CD4-positive, alpha-beta T cell treated with Interleukin-4 for 4 hours (primary cell): ENCODE measurements around the gene CFDP1.
A peak's percentile ranks its signal among the peaks of the same experiment; 100 is the strongest.
"Not testable (repeated sequence)": the region's sequence is repeated elsewhere in the genome, so short reads cannot be mapped to it uniquely, and the experiment has no call there.

ENCODE experiments used
- DNase-seq: peaks from one replicate; pipeline ENCODE4 v3.0.0-alpha.2; 2020

Gene CFDP1

DNA sequence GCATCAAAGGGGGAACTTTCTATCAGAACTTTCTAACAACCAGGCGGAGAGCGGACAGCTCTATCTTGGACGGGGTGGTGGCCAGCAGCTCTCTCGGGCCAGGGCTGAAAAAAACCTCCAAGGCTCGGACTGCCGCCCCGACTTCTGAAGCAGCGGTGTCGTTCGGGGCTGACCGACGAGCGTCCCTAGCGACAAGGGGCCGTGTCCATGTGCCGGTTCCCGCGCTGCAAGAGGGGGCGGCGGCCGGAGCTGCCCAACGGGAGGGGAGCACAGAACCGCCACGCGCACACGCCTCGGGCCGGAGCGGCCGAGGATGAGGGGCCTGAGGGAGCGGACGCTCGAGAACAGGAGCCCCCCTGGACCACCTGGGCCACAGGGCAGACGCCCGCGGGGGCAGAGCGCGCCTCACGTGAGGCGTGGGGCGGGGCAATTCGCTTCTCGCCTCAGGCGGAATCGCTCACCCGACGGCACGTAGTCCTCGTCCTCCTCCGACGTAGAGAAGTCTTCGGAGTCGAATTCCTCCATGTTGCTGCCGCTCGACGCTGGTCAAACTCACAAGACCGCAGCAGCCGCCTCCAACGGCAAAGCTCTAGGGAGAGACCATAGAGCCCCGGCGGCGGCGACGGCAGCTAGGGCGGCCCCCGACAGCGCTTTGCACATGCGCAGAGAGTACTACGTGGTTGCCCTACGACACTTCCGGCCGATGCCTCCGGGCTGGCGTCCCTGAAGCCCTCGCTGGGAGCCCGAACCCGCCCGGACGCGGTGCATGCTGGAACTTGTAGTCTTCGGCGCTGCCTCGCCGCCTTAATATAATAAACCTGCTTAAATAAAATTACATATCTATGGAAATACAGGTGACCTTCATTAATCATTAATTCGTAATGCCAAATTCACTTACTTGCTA is at the start of gene CFDP1:
Gene CFDP1, minus strand, starts transcription at position 676 of the 904 bp plus-strand sequence. Its CDS starts 151 bp downstream, at position 525.
- DNase-seq = peak; percentile 94

- no peak for DNase-seq
These were observed 49.3 kb upstream of the CFDP1 start for GRCh38 chr16:75482434-75483205.

- DNase-seq = no peak
These were observed 48.2 kb upstream of the CFDP1 start for GRCh38 chr16:75481475-75481874.

GRCh38 chr16:75479421-75479990 is 46.2 kb upstream of the CFDP1 start:
- no peak for DNase-seq

DNA sequence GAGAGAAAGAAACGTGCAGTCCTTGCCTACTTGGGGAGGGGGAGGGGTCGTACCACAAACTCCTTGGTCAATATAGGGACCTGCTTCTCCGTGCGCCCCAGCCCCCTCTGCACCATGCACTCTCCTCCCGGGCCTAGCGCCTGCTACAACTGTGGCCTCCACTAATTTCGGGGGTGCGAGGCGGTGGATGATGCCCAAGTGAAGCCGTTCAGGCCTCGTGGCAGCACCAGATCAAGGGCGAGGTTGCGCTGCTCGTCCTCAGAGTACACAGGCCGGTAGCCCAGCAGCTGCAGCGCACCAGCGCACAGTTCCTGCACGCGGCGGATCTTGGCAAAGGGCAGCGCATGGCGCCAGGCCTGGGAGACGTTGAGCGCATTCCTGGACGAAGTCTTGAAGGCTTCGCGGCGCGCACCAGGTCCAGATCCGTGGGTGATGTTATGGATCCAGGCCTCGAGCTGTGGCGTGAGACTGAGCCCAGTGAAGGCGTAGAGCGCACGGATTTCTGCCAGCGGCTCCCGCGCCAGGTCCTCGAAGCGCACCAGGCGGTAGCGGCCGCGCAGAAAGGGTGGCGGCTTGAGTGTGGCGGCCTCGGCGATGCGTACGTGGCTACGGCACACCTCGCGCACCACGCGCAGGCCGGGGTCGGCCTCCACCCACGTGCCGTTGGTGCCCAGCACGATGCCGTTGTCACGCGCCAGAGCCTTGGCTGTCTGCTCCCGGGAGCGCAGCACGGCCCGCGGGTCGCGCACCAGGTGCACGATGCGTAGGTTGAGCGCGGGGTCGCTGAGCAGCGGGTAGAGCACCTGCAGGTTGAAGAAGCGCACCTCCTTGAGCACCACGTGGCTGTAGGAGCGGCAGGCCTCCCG is 45.4 kb upstream of the CFDP1 start:
- DNase-seq = no peak

DNA sequence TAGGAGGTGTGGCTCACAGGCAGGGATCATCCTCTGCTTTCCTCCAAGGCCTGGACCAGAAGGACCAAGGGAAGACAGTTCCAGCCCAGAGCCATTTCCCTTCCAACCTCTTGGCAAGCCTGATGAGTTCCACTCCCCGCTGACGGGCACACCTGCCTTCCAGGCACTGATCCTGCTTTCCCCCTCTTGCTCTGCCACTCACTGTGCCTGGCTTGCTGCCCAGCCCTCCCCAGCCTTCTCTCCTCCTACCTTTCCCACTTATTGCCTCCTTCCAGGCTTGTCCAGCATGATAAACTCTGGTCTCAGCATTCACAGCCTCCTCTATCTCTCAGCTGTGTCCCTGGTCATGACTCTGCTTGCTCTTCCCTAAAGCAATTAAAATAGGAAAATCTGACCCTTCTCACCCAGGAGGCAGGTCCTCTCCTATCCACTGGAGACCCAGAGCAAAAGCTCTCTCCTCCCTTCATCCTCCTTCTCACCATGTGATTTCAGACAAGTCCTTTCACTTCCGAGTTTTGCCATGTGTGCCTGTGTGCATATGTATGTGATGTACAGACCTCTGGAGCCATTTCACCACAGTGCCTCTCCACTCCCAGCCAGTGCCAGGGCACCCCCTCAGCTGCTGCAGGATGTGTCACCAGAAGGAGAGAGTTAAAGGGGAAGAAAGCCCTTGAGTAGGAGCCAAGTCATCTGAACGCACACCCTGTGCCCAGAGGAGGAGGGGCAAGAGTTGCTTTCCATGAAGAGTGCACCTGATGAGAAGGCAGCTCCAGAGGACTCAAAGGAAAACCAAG is 44.6 kb upstream of the CFDP1 start:
- DNase-seq = no peak

GRCh38 chr16:75476817-75477216 is 43.5 kb upstream of the CFDP1 start:
- DNase-seq = no peak

GRCh38 chr16:75475420-75475847 is 42.1 kb upstream of the CFDP1 start:
- no peak for DNase-seq

GRCh38 chr16:75472908-75473877 is 39.9 kb upstream of the CFDP1 start:
- DNase-seq = no peak

GRCh38 chr16:75471723-75472633 is 38.7 kb upstream of the CFDP1 start:
- DNase-seq = peak; percentile 64

DNA sequence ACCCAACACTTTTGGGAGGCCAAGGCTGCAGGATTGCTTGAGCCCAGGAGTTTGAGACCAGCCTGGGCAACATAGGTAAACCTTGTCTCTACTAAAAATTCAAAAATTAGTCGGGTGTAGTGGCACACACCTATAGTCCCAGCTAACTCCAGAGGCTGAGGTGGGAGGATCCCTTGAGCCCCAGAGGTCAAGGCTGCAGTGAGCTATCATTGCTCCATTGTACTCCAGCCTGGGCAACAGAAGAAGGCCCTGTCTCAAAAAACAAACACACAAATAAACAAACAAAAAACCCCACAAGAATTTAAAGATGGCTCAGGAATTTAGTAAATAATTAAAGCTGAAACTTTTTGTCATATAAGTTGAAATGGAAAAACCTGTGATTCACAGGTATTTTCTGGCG is 33.5 kb upstream of the CFDP1 start:
- DNase-seq = no peak

DNA sequence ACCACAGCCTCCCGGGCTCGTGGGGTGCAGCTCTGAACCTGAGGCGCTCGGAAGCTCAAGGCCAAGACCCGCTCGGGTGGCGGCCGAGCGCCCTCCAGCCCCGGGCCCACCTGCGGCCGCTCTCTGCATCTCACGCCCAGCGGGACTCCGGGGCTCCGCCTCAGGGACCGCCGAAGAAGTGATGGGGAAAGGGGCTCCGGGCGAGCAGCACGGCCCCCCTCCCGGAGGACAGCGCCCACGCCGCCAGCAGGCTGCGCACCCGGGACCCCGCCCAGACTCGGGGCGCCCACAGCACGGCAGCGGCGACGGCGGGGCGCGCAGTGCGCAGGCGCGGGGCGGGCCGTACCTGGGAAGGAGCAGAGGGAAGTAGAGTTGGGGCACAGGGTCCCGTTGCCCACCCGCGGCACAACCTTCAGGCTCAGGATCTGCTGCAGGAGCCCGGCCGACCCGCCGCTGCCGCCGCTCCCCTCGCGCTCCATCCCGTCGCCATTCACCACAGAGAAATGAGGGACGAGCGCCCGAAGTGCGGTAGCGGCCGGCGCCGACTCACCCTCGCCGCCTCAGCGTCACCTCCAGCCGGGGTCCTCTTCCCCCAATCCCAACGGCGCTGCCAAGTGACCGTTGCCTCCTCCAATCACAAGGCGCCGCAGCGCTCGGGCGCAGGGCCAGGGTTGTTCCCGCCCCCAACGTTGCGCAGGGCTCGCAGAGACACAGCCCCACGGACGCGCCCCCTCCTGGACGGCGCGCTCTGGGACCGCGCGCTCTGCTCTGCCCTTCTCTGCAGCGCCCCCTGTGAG is 31.0 kb upstream of the CFDP1 start, which contains the start of gene TMEM170A:
Gene TMEM170A, minus strand, starts transcription at position 568 of the 797 bp plus-strand sequence. Its CDS starts 89 bp downstream, at position 479.
- peak; percentile 99 for DNase-seq

DNA sequence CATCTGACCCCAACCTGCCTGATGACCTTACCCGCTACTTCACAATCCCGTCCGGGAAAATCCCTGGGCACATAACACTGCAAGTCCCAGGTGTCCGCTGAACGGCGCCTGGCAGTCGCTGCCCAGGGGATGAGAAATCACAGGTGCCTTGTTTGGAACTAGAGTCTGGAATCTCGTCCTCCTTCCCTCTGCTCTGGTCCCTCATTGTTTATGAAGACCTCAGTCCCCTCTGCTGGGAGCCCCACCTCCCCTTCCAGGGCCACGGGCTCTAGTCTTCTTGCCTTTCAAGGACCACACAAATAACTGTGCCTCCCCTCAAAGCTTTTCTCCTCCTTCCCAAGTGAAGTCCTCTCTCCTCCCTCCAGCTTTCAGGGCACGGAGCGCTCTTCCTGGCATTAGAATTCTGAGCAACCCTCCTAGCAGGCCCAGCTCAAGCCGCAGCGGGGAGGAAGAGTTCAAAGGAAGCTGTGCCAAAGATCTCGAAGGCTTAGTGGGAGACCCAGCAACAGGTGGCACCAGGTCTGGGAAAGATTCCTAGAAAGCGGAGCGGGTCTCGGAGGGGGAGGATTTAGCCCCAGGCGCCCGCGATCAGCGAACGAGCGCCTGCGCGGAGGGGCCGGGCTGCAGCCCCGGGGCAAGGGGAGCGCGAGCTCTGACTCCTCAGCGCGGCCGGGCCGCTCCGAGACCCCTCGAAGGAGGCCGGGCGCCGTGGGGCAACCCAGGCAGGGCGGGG is 30.3 kb upstream of the CFDP1 start:
- DNase-seq = not testable (repeated sequence)

- peak; percentile 49 for DNase-seq
These were observed 29.5 kb upstream of the CFDP1 start for GRCh38 chr16:75462806-75463205.

DNA sequence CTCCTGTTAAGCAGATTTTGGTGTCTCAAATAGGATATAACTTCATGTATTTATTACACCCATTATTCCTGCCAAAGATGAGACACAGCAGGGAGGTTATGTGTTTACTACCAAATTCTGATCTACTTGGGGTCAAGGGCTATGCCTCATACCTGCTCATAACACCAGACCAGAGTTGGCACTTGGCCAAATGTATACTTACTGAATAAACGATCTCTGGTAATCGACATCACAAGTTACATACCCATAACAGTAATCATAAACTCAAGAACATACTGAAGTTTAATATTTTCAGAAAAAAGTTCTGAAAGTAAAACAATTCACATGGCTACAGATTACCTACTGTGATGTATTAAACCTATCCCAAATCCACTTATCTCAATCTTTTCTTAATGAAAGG is 28.3 kb upstream of the CFDP1 start:
- no peak for DNase-seq

GRCh38 chr16:75460446-75460845 is 27.1 kb upstream of the CFDP1 start:
- no peak for DNase-seq

DNA sequence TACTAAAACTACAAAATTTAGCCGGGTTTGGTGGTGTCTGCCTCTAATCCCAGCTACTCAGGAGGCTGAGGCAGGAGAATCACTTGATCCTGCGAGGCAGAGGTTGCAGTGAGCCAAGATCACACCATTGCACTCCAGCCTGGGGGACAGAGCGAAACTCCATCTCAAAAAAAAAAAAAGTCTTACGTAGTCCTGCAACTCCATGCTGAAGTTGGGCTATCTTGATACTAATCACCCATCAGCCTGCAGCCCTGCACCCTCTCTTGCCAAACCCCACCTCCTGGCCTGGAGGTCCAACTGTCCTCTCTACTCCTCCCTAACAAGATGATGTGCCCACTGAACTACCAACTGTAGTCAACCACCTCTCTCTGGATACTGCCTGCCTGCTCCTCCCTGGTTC is 26.4 kb upstream of the CFDP1 start:
- DNase-seq = no peak

GRCh38 chr16:75458439-75458838 is 25.1 kb upstream of the CFDP1 start:
- DNase-seq = no peak
